Loucy (cell line): ENCODE measurements around the gene ACSBG1.

ENCODE experiments used
- H2AFZ ChIP-seq: fragments of 200-600 bp; sonication (generic); 2 replicates; pipeline ENCODE4 v1.6.0; 2016; ENCODE audit warnings: antibody characterized with exemption, mild to moderate bottlenecking, low read length, moderate library complexity
- H3F3A ChIP-seq: fragments of 200-600 bp; 2 replicates; pipeline ENCODE4 v1.6.0; 2016; ENCODE audit warnings: antibody characterized with exemption, low read depth, mild to moderate bottlenecking
- H3K27me3 ChIP-seq: fragments of 200-600 bp; sonication (generic); 2 replicates; pipeline ENCODE4 v1.6.1; 2014; ENCODE audit warnings: low read length, mild to moderate bottlenecking; ENCODE audit not compliant: insufficient read depth, poor library complexity, severe bottlenecking
- H3K36me3 ChIP-seq: fragments of 200-600 bp; sonication (generic); 2 replicates; pipeline ENCODE4 v1.6.1; 2016; ENCODE audit warnings: low read length; ENCODE audit not compliant: insufficient read depth
- H3K4me1 ChIP-seq: fragments of 200-600 bp; sonication (generic); 2 replicates; pipeline ENCODE4 v1.5.1; 2014; ENCODE audit warnings: low read length, mild to moderate bottlenecking; ENCODE audit not compliant: insufficient read depth, poor library complexity, severe bottlenecking
- H3K4me2 ChIP-seq: fragments of 200-600 bp; sonication (generic); 2 replicates; pipeline ENCODE4 v1.6.0; 2014; ENCODE audit warnings: antibody characterized with exemption, low read length, low read depth, mild to moderate bottlenecking; ENCODE audit not compliant: poor library complexity, severe bottlenecking
- H3K4me3 ChIP-seq: fragments of 200-600 bp; sonication (generic); 2 replicates; pipeline ENCODE4 v1.5.1; 2014; ENCODE audit warnings: low read length, mild to moderate bottlenecking, mixed read lengths; ENCODE audit not compliant: poor library complexity, severe bottlenecking
- H3K79me2 ChIP-seq: fragments of 200-600 bp; sonication (generic); 2 replicates; pipeline ENCODE4 v1.6.1; 2014; ENCODE audit warnings: low read length; ENCODE audit not compliant: insufficient read depth
- H3K9ac ChIP-seq: fragments of 200-600 bp; sonication (generic); 2 replicates; pipeline ENCODE4 v1.6.0; 2014; ENCODE audit warnings: mild to moderate bottlenecking, low read depth, low read length, moderate library complexity; ENCODE audit not compliant: poor library complexity, severe bottlenecking
- H3K9me2 ChIP-seq: fragments of 200-600 bp; sonication (generic); replicated peaks from 2 replicates; pipeline ENCODE4 v1.6.1; 2016; ENCODE audit warnings: low read depth, low read length, mixed read lengths
- H3K9me3 ChIP-seq: fragments of 200-600 bp; sonication (generic); 2 replicates; pipeline ENCODE4 v1.6.1; 2014; ENCODE audit warnings: mild to moderate bottlenecking, antibody characterized with exemption, low read length, low read depth; ENCODE audit not compliant: insufficient read depth
- H4K20me1 ChIP-seq: fragments of 200-600 bp; sonication (generic); 2 replicates; pipeline ENCODE4 v1.6.0; 2014; ENCODE audit warnings: antibody characterized with exemption, low read length, mild to moderate bottlenecking; ENCODE audit not compliant: insufficient read depth, poor library complexity, severe bottlenecking
- CTCF ChIP-seq: fragments of 200-600 bp; sonication (generic); conservative IDR thresholded peaks from 2 replicates; pipeline ENCODE4 v1.5.1; 2014; ENCODE audit warnings: mild to moderate bottlenecking, antibody characterized with exemption, low read length
- EZH2phosphoT487 ChIP-seq: fragments of 200-600 bp; IDR thresholded peaks from 2 replicates; pipeline ENCODE4 v1.6.1; 2018; ENCODE audit warnings: antibody characterized with exemption, mild to moderate bottlenecking, moderate library complexity, borderline replicate concordance

The ACSBG1 gene

GRCh38 chr15:78164010-78164409 is 70.4 kb downstream of the ACSBG1 start:
- H3K4me3 ChIP-seq, result no peak overlapping the region
- H3F3A ChIP-seq, result no peaks in the 10 kb centered on the region
- H2AFZ ChIP-seq, result no peak overlapping the region
- no peak overlapping the region for H3K4me2 ChIP-seq
- H3K4me1 ChIP-seq, result peaks cover 22% of the 10 kb centered on the region
- H4K20me1 ChIP-seq, result no peaks in the 10 kb centered on the region
- no peaks in the 10 kb centered on the region for H3K9me3 ChIP-seq
- no peaks in the 10 kb centered on the region for H3K79me2 ChIP-seq
- TF ChIP-seq CTCF (no peak), EZH2phosphoT487 (no peak)
- H3K9ac ChIP-seq, result no peak overlapping the region
- no peaks in the 10 kb centered on the region for H3K27me3 ChIP-seq
- peaks cover 61% of the 10 kb centered on the region for H3K36me3 ChIP-seq
- H3K9me2 ChIP-seq, result no peaks in the 10 kb centered on the region

- Histone ChIP-seq H2AFZ (no peak overlapping the region), H3K9ac (no peak overlapping the region), H3K4me2 (no peak overlapping the region), H3F3A (no peaks in the 10 kb centered on the region), H3K79me2 (peaks cover 4% of the 10 kb centered on the region; the same call in 1 of the 2 replicates), H3K9me2 (no peaks in the 10 kb centered on the region), H3K27me3 (no peaks in the 10 kb centered on the region), H3K36me3 (peaks cover 58% of the 10 kb centered on the region), H3K9me3 (no peaks in the 10 kb centered on the region), H3K4me3 (no peak overlapping the region), H3K4me1 (peaks cover 3% of the 10 kb centered on the region), H4K20me1 (no peaks in the 10 kb centered on the region)
- TF ChIP-seq CTCF (no peak), EZH2phosphoT487 (no peak)
Observed at GRCh38 chr15:78162038-78162437, 72.3 kb downstream of the ACSBG1 start.

GRCh38 chr15:78159395-78159794 is 75.0 kb downstream of the ACSBG1 start:
- Histone ChIP-seq H2AFZ (no peak overlapping the region), H3K79me2 (peaks cover 19% of the 10 kb centered on the region; the same call in 1 of the 2 replicates), H3K4me1 (peaks cover 20% of the 10 kb centered on the region), H3K36me3 (peaks cover 41% of the 10 kb centered on the region), H4K20me1 (no peaks in the 10 kb centered on the region), H3K4me2 (no peak overlapping the region), H3K9me2 (no peaks in the 10 kb centered on the region), H3F3A (no peaks in the 10 kb centered on the region), H3K9me3 (no peaks in the 10 kb centered on the region), H3K4me3 (no peak overlapping the region), H3K27me3 (no peaks in the 10 kb centered on the region), H3K9ac (no peak overlapping the region)
- TF ChIP-seq CTCF (no peak), EZH2phosphoT487 (no peak)
